Kidney (tissue), 14 donors: ENCODE data around the gene SH3D21. TPM values are rescaled to one million over a fixed set of nuclear protein-coding genes. Genes with fewer than 3 reads are reported as not detected.

Experiments
- DNase-seq, 5 donors: peaks; one replicate each; pipeline ENCODE4 v3.0.0-alpha.2; 2013 to 2020
- FAIRE-seq: peaks from 2 replicates; lab custom pipeline; 2012; peaks lifted over from hg19 to GRCh38; lab: Jason Lieb, UNC
- H3K27ac ChIP-seq, 2 donors: one replicate each; pipeline ENCODE4 v1.7.0; 2013; ENCODE audit warnings: low read depth in 2 of 2, low read length in 2 of 2, inconsistent platforms in 1 of 2
- H3K27me3 ChIP-seq: one replicate; pipeline ENCODE4 v1.7.1; 2013; ENCODE audit warnings: low read length, inconsistent platforms; ENCODE audit not compliant: control insufficient read depth, insufficient read depth
- H3K36me3 ChIP-seq, 3 donors: one replicate each; pipeline versions ENCODE4 v1.7.0 to v1.7.1; 2013; ENCODE audit warnings: low read length in 3 of 3, control low read depth in 1 of 3, inconsistent platforms in 1 of 3; ENCODE audit not compliant: insufficient read depth in 3 of 3, control insufficient read depth in 2 of 3
- H3K4me1 ChIP-seq, 3 donors: one replicate each; pipeline versions ENCODE4 v1.7.0 to v1.7.1; 2013; ENCODE audit warnings: low read length in 3 of 3, inconsistent platforms in 1 of 3, low read depth in 1 of 3; ENCODE audit not compliant: control insufficient read depth in 2 of 3, insufficient read depth in 2 of 3
- H3K4me3 ChIP-seq, 3 donors: one replicate each; pipeline versions ENCODE4 v1.7.0 to v1.8.1; 2013; ENCODE audit warnings: low read length in 3 of 3, control low read depth in 1 of 3, inconsistent platforms in 1 of 3
- H3K9ac ChIP-seq, 3 donors: one replicate each; pipeline versions ENCODE4 v1.7.0 to v1.7.1; 2013; ENCODE audit warnings: low read length in 3 of 3, control low read depth in 1 of 3, inconsistent platforms in 1 of 3
- H3K9me3 ChIP-seq, 3 donors: one replicate each; pipeline versions ENCODE4 v1.7.0 to v1.7.1; 2013; ENCODE audit warnings: low read length in 3 of 3, control low read depth in 1 of 3, inconsistent platforms in 1 of 3; ENCODE audit not compliant: control insufficient read depth in 2 of 3, insufficient read depth in 1 of 3
- intact Hi-C: fragments of 100-400 bp; cut with DNase I; formaldehyde crosslinking; loops from one replicate; pipeline ENCODE4 v1.11.1; 2022
- polyA plus RNA-seq: library from polyadenylated mRNA; stranded (reverse); fragments of 350-450 nt; fragmentation: Illumina TruSeq; extraction: RNeasy Lipid Tissue Mini Kit (QIAGEN cat#74804); gene quantifications from one replicate; pipeline ENCODE4 v1.2.3, GENCODE V29; 2014; ENCODE audit warnings: low read depth, low replicate concordance; ENCODE audit not compliant: insufficient read depth
- total RNA-seq: library from RNA; stranded (reverse); fragmentation: NEBNext Ultra II Directional; extraction: Animal tissue kit (Norgen Biotek cat#: 25700); gene quantifications from one replicate; pipeline ENCODE4 v1.2.1, GENCODE V29; 2021
- TF ChIP-seq, protein P1 (sequence below): IDR thresholded peaks from 3 replicates; pipeline ENCODE4 v1.5.1; 2012; ENCODE audit warnings: mild to moderate bottlenecking, moderate library complexity, borderline replicate concordance; ENCODE audit not compliant: insufficient read depth; ENCODE audit errors: extremely low read depth
- donor health status: control.
- donor health status: control.
- donor health status: control.
- donor health status: control.
- donor health status: control.
- donor health status: DM: yes; HTN: yes; CAD: no.
- donor health status: Normal renal cell carcinoma (clear cell type).

SH3D21 gene
- total and polyA plus RNA-seq, 2 donors from 2014 or later: 5.7 to 33.4 TPM

DNA sequence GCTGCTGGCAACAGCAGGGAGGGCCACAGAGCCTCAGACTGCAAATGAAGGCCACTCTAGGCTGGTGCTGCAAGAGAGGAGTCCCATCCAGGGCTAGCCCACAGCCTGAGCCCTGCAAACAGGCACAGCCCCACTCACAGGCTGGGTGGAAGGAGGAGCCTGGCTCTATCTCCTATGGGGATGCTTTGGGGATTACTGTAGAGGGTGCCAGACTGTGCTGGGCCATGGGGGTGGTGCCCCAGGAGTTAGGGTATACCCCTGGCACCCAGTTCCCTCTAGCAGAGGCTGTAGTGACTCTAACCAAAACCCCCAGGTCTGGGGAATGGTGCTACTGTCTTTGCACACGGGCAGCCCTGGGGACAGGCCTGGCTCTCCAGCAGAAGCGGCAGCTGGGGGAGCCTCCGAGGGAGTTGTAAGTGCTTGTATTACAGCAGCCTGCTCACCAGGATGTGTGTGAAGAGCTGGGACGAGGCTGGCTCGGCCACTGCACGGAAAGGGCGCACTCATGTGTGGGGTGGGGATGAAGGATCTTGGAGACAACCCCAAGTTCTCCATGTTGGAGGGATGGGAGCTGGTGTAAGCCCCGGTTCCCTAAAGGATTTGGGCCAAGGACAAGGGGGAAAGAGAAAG, 40.7 kb downstream of the SH3D21 start:
- Histone ChIP-seq H3K9ac (no peak overlapping the region), H3K4me3 (no peak overlapping the region), H3K9me3 (no peaks in the 10 kb centered on the region), H3K27me3 (no peaks in the 10 kb centered on the region), H3K36me3 (peaks cover 2 to 30% (median 29%) of the 10 kb centered on the region in 3 donors), H3K27ac (no peak overlapping the region), H3K4me1 (peaks cover 0 to 11% (median 6%) of the 10 kb centered on the region in 3 donors)
- TF ChIP-seq, protein P1, sequence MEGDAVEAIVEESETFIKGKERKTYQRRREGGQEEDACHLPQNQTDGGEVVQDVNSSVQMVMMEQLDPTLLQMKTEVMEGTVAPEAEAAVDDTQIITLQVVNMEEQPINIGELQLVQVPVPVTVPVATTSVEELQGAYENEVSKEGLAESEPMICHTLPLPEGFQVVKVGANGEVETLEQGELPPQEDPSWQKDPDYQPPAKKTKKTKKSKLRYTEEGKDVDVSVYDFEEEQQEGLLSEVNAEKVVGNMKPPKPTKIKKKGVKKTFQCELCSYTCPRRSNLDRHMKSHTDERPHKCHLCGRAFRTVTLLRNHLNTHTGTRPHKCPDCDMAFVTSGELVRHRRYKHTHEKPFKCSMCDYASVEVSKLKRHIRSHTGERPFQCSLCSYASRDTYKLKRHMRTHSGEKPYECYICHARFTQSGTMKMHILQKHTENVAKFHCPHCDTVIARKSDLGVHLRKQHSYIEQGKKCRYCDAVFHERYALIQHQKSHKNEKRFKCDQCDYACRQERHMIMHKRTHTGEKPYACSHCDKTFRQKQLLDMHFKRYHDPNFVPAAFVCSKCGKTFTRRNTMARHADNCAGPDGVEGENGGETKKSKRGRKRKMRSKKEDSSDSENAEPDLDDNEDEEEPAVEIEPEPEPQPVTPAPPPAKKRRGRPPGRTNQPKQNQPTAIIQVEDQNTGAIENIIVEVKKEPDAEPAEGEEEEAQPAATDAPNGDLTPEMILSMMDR: no peak
- FAIRE-seq (no peak), DNase-seq (no peak)
- intact Hi-C loops: no loop called here

DNA sequence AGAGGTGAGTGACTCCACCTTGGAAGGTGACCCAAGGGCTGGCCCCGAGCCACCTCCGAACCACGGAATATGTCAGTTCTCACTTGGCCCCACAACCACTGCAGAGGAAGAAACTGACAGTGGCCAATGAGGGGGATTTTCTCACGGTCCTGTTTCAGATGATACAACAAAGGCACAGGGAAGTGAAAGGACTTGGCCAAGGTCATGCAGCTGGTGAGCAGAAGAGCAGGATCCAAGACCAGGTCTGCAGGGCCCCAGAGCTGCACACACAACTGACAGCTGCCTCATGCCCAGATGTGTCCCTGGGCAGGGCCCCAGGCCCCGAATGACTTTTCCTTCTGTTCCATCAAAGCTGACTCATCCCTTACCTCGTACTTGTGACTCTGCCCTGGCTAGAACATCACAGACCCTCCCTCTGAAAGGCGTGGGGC, 43.1 kb downstream of the SH3D21 start:
- no peak for DNase-seq
- no peak overlapping the region for H3K27ac ChIP-seq
- FAIRE-seq: no peak
- peaks cover 5 to 23% (median 10%) of the 10 kb centered on the region in 3 donors for H3K4me1 ChIP-seq
- H3K36me3 ChIP-seq: peaks cover 2 to 32% (median 29%) of the 10 kb centered on the region in 3 donors
- TF ChIP-seq, protein P1: no peak
- no peak overlapping the region for H3K9ac ChIP-seq
- H3K4me3 ChIP-seq: no peak overlapping the region
- intact Hi-C loops: no loop called here
- no peaks in the 10 kb centered on the region for H3K27me3 ChIP-seq
- H3K9me3 ChIP-seq: no peaks in the 10 kb centered on the region

DNA sequence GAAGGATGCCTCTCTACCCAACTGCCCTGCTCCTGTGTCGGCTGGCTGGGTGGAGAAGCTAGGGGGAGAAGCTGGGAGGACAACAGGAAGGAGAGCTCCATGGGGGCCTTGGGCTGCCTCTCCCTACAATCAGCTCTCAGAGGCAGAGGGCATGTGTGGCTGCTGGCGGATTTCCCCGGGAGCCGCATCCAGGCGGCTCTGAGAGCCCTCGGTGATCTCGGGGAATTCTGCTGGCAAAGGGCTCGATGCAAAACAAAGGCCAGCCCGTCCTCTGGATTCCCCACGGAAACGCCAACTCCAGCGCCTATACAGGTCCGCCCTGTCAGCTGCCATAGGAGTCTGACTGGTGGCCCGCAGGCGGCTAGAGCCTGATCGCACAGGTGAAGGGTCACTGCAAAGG, 43.7 kb downstream of the SH3D21 start:
- H3K36me3 ChIP-seq: peaks cover 2 to 34% (median 33%) of the 10 kb centered on the region in 3 donors
- no peaks in the 10 kb centered on the region for H3K27me3 ChIP-seq
- DNase-seq: no peak
- peaks cover 5 to 23% (median 10%) of the 10 kb centered on the region in 3 donors for H3K4me1 ChIP-seq
- FAIRE-seq: no peak
- TF ChIP-seq, protein P1: no peak
- H3K27ac ChIP-seq: no peak overlapping the region
- intact Hi-C loops: no loop called here
- no peak overlapping the region for H3K9ac ChIP-seq
- H3K9me3 ChIP-seq: no peaks in the 10 kb centered on the region
- H3K4me3 ChIP-seq: no peak overlapping the region
